ENCODE measurements around the gene ADAMTSL5.
A peak's percentile ranks its signal among the peaks of the same experiment; 100 is the strongest.
"Not testable (repeated sequence)": the region's sequence is repeated elsewhere in the genome, so short reads cannot be mapped to it uniquely, and the experiment has no call there.

Gene ADAMTSL5

DNA sequence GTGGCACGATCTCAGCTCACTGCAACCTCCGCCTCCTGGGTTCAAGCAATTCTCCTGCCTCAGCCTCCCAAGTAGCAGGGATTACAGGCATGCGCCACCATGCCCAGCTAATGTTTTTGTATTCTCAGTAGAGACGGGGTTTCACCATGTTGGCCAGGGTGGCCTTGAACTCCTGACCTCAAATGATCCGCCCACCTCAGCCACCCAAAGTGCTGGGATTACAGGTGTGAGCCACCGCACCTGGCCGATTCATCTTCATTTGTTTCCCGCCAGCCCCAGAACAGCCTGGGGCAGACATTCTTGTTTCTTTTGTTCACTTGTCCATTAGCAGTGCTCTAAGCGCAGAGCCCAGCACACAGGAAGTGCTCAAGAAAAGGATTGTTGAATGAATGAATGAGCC lies 35.8 kb downstream of the ADAMTSL5 start:
- not testable (repeated sequence) for DNase-seq

DNA sequence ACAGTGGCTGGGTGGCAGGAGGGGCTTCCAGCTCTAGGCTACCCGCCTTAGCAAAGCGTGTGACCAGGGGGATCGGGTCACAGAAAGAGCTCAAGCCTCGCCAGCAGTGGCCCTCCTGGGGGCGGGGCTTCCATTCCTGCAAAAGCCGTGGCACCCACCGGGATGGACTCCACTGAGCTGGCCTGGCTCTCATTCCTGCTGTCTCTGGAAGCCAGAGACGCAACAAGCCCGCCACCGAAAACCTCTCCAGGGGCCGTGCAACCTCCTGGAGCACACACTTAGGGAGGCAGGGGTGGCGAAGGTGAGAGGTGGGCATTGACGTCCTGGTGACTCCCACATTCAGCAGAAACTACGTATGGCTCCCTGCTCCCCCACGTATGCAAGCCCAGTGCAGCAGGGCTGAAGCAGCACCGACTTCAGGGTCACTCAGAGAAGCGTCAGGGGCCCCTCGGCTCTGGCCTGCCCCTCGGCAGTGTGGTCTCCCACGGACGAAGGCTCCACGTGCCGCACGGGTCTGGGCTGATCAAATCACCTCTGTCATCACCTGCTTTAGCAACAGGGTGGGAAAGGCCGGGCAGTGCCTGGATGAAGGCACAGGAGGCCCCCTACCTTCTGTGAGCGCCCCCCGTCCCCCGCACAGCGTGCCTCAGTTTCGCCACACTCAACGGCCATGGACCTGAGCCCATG lies 36.9 kb downstream of the ADAMTSL5 start:
- DNase-seq, result no peak

- DNase-seq, result no peak
Observed at GRCh38 chr19:1474765-1475351, 38.0 kb downstream of the ADAMTSL5 start.

- no peak for DNase-seq
Observed at GRCh38 chr19:1474011-1474764, 38.6 kb downstream of the ADAMTSL5 start.

DNA sequence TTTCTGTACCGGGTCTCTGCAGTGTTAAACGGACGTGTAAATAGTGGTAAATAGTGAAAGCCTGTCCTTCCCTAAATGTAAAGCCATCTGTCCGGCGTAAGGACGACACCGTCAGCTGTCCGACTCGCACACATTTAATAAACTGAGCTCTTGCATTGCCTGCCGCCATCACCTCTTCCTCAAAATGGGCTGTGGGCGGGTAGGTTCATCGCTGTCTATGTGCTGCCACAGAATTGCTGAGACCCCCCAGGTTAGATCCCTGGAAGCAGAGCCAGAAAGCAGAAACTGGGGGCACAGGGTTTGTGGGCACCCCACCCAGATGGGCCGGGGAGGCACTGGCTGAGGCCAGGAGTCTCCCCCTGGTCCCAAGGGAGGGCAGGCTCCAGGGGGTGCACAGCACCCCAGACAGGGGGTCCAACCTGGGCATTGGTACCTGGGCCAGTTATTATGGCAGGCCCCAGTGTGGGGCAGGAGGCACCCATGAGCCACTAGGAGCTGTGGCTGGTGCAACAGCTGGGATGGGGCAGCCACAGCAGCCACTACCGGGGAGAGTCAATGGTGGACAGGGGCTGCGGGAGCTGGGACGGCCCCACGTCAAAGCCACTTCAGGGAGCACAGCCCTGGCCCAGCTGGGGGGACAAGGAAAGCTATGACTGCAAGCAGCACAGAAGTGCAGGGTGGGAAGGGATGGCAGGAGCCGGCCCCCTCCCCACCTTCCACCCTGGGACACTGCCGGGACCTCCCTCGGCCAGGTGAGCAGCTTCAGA lies 39.6 kb downstream of the ADAMTSL5 start:
- DNase-seq, result no peak

DNA sequence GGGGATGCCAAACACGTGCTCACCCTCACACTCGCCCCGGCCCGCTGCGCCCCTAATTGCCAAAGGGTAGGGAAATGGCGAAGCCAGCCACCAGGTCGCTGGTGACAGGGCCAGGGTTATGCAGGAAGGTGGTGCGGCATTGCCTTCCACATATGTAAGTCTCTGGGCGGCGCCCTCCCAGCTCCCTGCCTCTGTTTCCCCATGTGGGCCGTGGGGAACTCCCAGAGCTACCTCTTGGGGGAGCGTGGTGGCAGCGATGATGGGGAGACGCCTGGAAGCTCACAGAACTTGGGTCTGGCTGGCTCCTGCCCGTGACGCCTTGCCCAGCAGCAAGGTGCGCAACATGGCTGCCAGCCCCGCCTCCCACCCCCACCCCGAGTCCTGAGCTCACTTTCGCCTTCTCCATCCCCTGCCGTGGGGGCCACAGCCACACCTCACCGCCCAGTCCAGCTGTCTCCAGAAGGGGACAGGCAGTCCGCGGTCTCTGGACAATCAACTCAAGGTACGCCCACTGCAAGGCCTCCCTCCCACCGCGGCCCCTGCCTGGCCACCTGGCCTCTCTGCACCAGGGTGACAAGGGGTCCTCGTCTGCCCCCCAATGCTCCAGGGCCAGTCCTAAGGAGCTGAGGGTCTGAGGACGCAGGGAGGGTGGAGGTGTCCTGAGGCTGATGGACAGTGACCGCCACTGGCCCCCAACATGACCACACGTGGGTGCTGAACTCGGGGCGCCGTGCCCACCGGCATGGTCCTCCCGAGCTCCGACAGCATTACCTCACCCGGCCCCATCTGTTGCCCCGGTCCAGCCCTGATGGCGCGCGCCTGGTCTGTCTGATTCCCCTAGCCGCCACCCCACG lies 40.4 kb downstream of the ADAMTSL5 start:
- DNase-seq, result no peak

GRCh38 chr19:1471515-1472160 lies 41.2 kb downstream of the ADAMTSL5 start:
- peak; percentile 49 for DNase-seq

DNA sequence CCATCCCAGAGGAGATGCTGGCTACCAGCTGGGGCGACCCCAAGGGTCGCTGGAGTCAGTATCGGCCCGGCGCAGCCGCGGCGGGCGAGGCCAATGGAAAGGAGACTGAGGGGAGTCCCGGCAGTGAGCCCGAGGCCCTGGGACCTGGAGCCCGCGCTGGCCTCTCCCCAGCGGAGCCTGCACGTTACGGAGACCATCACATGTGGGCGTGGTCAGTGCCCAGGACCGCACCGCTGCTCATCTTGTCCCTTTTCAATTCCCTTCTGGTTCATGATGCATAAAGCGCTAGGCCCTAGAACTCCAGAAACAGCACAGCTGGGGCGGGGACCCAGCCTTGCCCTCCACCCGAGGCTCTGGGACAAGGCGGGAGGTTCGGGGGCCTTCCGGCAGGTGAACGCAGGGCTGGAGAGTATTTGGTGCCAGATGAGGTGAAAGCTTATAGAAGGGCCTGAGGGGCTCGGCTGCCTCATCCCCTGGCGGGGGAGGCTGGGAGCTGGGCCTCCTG lies 41.8 kb downstream of the ADAMTSL5 start:
- DNase-seq, result peak; percentile 48

DNA sequence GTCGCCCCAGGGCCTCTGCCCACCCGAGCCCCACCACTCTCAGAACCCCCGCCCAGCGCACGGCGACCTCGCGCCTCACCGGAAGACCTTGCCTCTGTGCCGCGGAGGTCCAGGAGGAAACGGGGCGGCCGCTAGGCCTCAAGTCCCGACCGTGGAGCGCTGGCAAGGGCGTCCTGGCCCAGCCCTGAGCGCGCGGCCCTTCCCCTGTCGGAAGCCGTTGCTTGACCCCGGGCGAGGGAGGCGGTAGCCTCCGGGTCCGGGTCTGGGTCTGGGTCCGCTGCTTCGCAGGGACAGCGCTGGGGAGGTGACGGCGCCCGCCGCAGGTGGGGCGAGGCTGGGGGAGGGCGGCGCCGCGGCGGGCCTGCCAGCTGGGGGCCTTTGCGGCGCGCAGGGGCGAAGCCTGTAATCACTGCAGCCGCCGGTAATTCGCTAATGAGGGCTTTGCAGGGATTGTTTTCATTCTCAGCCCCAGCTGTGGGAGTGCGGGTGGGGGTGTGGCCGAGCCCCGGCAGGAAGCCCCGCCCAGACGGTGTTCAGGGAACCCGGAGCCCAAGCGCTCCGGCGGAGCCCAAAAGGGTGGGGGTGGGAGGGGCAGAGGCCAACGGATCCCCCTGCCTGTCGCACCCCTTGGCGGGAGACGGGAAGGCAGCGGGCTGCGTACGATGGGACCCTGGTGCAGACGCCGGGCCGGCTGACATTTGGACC lies 42.4 kb downstream of the ADAMTSL5 start:
- peak; percentile 88 for DNase-seq

- no peak for DNase-seq
Observed at GRCh38 chr19:1470055-1470304, 42.8 kb downstream of the ADAMTSL5 start.

DNA sequence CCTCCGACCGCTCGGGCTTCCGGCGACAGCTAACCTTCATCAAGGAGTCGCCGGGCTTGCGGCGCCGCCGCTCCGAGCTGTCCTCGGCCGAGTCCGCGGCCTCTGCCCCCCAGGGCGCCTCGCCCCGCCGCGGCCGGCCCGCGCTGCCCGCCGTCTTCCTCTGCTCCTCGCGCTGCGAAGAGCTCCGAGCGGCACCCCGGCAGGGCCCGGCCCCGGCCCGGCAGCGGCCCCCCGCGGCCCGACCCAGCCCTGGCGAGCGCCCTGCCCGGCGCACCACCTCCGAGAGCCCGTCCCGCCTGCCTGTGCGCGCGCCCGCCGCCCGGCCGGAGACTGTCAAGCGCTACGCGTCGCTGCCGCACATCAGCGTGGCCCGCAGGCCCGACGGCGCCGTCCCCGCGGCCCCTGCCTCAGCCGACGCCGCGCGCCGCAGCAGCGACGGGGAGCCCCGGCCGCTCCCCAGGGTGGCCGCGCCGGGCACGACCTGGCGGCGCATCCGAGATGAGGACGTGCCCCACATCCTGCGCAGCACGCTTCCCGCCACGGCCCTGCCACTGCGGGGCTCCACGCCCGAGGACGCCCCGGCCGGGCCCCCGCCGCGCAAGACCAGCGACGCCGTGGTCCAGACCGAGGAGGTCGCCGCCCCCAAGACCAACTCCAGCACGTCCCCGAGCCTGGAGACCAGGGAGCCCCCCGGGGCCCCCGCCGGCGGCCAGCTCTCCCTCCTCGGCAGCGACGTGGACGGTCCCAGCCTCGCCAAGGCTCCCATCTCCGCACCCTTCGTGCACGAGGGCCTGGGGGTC lies 43.4 kb downstream of the ADAMTSL5 start:
- peak; percentile 44 for DNase-seq

DNA sequence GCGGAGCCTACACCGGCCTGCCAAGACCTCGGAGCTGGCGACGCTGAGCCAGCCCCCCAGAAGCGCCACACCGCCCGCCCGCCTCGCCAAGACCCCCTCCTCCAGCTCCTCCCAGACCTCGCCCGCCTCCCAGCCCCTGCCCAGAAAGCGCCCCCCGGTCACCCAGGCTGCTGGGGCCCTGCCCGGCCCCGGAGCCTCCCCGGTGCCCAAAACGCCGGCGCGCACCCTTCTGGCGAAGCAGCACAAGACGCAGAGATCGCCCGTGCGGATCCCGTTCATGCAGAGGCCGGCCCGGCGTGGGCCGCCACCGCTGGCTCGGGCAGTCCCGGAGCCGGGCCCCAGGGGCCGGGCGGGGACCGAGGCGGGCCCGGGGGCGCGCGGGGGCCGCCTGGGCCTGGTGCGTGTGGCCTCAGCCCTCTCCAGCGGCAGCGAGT lies 44.0 kb downstream of the ADAMTSL5 start:
- peak; percentile 46 for DNase-seq

- no peak for DNase-seq
Observed at GRCh38 chr19:1468274-1468820, 44.5 kb downstream of the ADAMTSL5 start.

DNA sequence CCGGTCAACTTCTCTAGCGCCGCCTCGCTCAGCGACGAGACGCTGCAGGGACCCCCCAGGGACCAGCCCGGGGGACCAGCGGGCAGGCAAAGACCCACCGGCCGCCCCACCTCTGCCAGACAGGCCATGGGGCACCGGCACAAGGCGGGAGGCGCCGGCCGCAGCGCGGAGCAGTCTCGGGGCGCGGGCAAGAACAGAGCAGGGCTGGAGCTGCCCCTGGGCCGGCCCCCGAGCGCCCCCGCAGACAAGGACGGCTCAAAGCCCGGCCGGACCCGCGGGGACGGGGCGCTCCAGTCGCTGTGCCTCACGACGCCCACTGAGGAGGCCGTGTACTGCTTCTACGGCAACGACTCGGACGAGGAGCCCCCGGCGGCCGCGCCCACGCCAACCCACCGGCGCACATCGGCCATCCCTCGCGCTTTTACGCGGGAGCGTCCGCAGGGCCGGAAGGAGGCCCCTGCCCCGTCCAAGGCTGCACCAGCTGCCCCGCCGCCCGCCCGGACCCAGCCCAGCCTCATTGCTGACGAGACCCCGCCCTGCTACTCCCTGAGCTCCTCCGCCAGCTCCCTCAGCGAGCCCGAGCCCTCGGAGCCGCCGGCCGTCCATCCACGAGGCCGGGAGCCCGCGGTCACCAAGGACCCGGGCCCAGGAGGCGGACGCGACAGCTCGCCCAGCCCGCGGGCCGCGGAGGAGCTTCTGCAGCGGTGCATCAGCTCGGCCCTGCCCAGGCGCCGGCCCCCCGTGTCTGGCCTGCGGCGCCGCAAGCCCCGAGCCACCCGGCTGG lies 45.1 kb downstream of the ADAMTSL5 start:
- no peak for DNase-seq

- DNase-seq, result no peak
Observed at GRCh38 chr19:1467215-1467489, 45.7 kb downstream of the ADAMTSL5 start.

GRCh38 chr19:1466461-1467214 lies 46.2 kb downstream of the ADAMTSL5 start:
- no peak for DNase-seq

DNA sequence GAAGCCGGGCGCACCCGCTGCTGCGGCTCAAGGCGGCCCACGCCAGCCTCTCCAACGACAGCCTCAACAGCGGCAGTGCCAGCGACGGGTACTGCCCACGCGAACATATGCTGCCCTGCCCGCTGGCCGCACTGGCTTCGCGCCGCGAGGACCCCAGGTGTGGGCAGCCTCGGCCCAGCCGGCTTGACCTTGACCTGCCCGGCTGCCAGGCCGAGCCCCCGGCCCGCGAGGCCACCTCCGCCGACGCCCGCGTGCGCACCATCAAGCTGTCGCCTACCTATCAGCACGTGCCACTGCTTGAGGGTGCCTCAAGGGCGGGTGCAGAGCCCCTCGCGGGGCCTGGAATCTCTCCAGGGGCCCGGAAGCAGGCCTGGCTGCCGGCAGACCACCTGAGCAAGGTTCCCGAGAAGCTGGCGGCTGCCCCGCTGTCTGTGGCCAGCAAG lies 46.8 kb downstream of the ADAMTSL5 start:
- no peak for DNase-seq

GRCh38 chr19:1465191-1466016 lies 47.4 kb downstream of the ADAMTSL5 start:
- DNase-seq, result peak; percentile 40
